Muscle layer of colon (tissue), 2 donors: ENCODE data around the gene TSPAN15.

ENCODE experiments used
- H3K27ac ChIP-seq: one replicate; pipeline ENCODE4 v1.7.0; 2013; ENCODE audit warnings: low read depth, mild to moderate bottlenecking, low read length, moderate library complexity
- H3K27me3 ChIP-seq, 2 donors: one replicate each; pipeline ENCODE4 v1.7.0; 2013; ENCODE audit warnings: low read length in 2 of 2, mild to moderate bottlenecking in 2 of 2; ENCODE audit not compliant: insufficient read depth in 2 of 2, control insufficient read depth in 1 of 2
- H3K36me3 ChIP-seq: one replicate; pipeline ENCODE4 v1.7.0; 2013; ENCODE audit warnings: mild to moderate bottlenecking, low read length; ENCODE audit not compliant: insufficient read depth
- H3K4me1 ChIP-seq: one replicate; pipeline ENCODE4 v1.7.0; 2013; ENCODE audit warnings: mild to moderate bottlenecking, low read length; ENCODE audit not compliant: insufficient read depth
- H3K4me3 ChIP-seq, 2 donors: one replicate each; pipeline ENCODE4 v1.7.0; 2013; ENCODE audit warnings: low read length in 2 of 2, low read depth in 1 of 2, mild to moderate bottlenecking in 1 of 2, moderate library complexity in 1 of 2
- H3K9ac ChIP-seq: one replicate; pipeline ENCODE4 v1.7.0; 2013; ENCODE audit warnings: low read length
- H3K9me3 ChIP-seq: one replicate; pipeline ENCODE4 v1.7.0; 2013; ENCODE audit warnings: mild to moderate bottlenecking, low read length
- donor health status: abdominal sarcoma.
- donor health status: Adenocarcinoma of cecum.

The TSPAN15 gene

GRCh38 chr10:69409968-69410367 is 41.3 kb upstream of the TSPAN15 start:
- H3K9me3 ChIP-seq = no peaks in the 10 kb centered on the region
- H3K4me1 ChIP-seq = peaks cover 61% of the 10 kb centered on the region
- H3K36me3 ChIP-seq = peaks cover 18% of the 10 kb centered on the region
- H3K27me3 ChIP-seq = no peaks in the 10 kb centered on the region
- H3K27ac ChIP-seq = peak overlapping the region; percentile 77
- H3K9ac ChIP-seq = no peak overlapping the region
- no peak overlapping the region for H3K4me3 ChIP-seq

GRCh38 chr10:69410487-69410886 is 40.8 kb upstream of the TSPAN15 start:
- peak overlapping the region; percentile 77 for H3K27ac ChIP-seq
- no peaks in the 10 kb centered on the region for H3K27me3 ChIP-seq
- H3K9me3 ChIP-seq = no peaks in the 10 kb centered on the region
- peaks cover 12% of the 10 kb centered on the region for H3K36me3 ChIP-seq
- peak overlapping the region; percentile 39 for H3K9ac ChIP-seq
- H3K4me3 ChIP-seq = no peak overlapping the region
- peaks cover 59% of the 10 kb centered on the region for H3K4me1 ChIP-seq

GRCh38 chr10:69411476-69411875 is 39.8 kb upstream of the TSPAN15 start:
- Histone ChIP-seq H3K36me3 (peaks cover 7% of the 10 kb centered on the region), H3K27me3 (no peaks in the 10 kb centered on the region), H3K27ac (peak overlapping the region; percentile 77), H3K4me1 (peaks cover 49% of the 10 kb centered on the region), H3K4me3 (no peak overlapping the region), H3K9me3 (no peaks in the 10 kb centered on the region), H3K9ac (peak overlapping the region; percentile 39)

GRCh38 chr10:69412232-69412790 is 39.0 kb upstream of the TSPAN15 start:
- Histone ChIP-seq H3K27me3 (no peaks in the 10 kb centered on the region), H3K4me1 (peaks cover 44% of the 10 kb centered on the region), H3K9me3 (no peaks in the 10 kb centered on the region), H3K9ac (peak overlapping the region; percentile 17), H3K36me3 (no peaks in the 10 kb centered on the region), H3K4me3 (peak overlapping the region in 1 of 2 donors; percentile 16), H3K27ac (peak overlapping the region; percentile 77)

GRCh38 chr10:69413221-69413865 is 37.9 kb upstream of the TSPAN15 start:
- Histone ChIP-seq H3K4me1 (peaks cover 44% of the 10 kb centered on the region), H3K9me3 (no peaks in the 10 kb centered on the region), H3K27ac (peak overlapping the region; percentile 77), H3K36me3 (no peaks in the 10 kb centered on the region), H3K4me3 (peak overlapping the region; percentile 67), H3K9ac (peak overlapping the region; percentile 94), H3K27me3 (no peaks in the 10 kb centered on the region)

- peaks cover 48% of the 10 kb centered on the region for H3K4me1 ChIP-seq
Measured at GRCh38 chr10:69414036-69415018, 36.9 kb upstream of the TSPAN15 start.

GRCh38 chr10:69415049-69415448 is 36.2 kb upstream of the TSPAN15 start:
- Histone ChIP-seq H3K27me3 (no peaks in the 10 kb centered on the region), H3K4me3 (peak overlapping the region; percentile 67), H3K9ac (peak overlapping the region; percentile 94), H3K9me3 (no peaks in the 10 kb centered on the region), H3K27ac (peak overlapping the region; percentile 77), H3K36me3 (no peaks in the 10 kb centered on the region), H3K4me1 (peaks cover 51% of the 10 kb centered on the region)

More at GRCh38 chr10:69414036-69415018, 36.9 kb upstream of the TSPAN15 start:
- H3K9ac ChIP-seq = peak overlapping the region; percentile 94
- no peaks in the 10 kb centered on the region for H3K27me3 ChIP-seq
- no peaks in the 10 kb centered on the region for H3K36me3 ChIP-seq
- H3K4me3 ChIP-seq = peak overlapping the region; percentile 67
- no peaks in the 10 kb centered on the region for H3K9me3 ChIP-seq
- H3K27ac ChIP-seq = peak overlapping the region; percentile 77

- Histone ChIP-seq H3K36me3 (no peaks in the 10 kb centered on the region), H3K9me3 (no peaks in the 10 kb centered on the region), H3K9ac (peak overlapping the region; percentile 94), H3K4me1 (peaks cover 48% of the 10 kb centered on the region), H3K27me3 (no peaks in the 10 kb centered on the region), H3K27ac (peak overlapping the region; percentile 77), H3K4me3 (peak overlapping the region; percentile 67)
Measured at GRCh38 chr10:69415951-69416350, 35.3 kb upstream of the TSPAN15 start.

- Histone ChIP-seq H3K27ac (peak within 1 kb of the TSS; percentile 77), H3K4me3 (peak within 1 kb of the TSS; percentile 67), H3K36me3 (no peaks in the 10 kb centered on the region), H3K27me3 (no peaks in the 10 kb centered on the region), H3K4me1 (peaks cover 54% of the 10 kb centered on the region), H3K9me3 (no peaks in the 10 kb centered on the region), H3K9ac (peak within 1 kb of the TSS; percentile 94)
Measured at GRCh38 chr10:69416695-69417094, 34.6 kb upstream of the TSPAN15 start, which contains the start of gene TACR2. Gene TACR2 (minus strand): TSS chr10:69416918. CDS start chr10:69416323, 595 bp downstream.

GRCh38 chr10:69417542-69417941 is 33.7 kb upstream of the TSPAN15 start:
- Histone ChIP-seq H3K9ac (peak overlapping the region; percentile 72), H3K4me3 (peak overlapping the region; percentile 17 to 41), H3K27me3 (no peaks in the 10 kb centered on the region), H3K9me3 (no peaks in the 10 kb centered on the region), H3K36me3 (no peaks in the 10 kb centered on the region), H3K4me1 (peaks cover 53% of the 10 kb centered on the region), H3K27ac (peak overlapping the region; percentile 77)
